Measurements from ENCODE around the gene FAM107B.

- TF ChIP-seq POLR2A (IDR thresholded peaks at IDR 0.05) (no peak), CTCF (IDR thresholded peaks at IDR 0.05) (no peak)
Observed at GRCh38 chr10:14540062-14540461, 234.6 kb downstream of the FAM107B start.

All from uterus (tissue), 2 donors.